Fibroblast of lung (primary cell): ENCODE data around the gene CFP.

ENCODE experiments used
- EZH2 ChIP-seq: IDR thresholded peaks from 2 replicates; pipeline ENCODE4 v1.5.1; 2012; ENCODE audit warnings: low read length, control low read depth, mild to moderate bottlenecking; ENCODE audit errors: missing control alignments
- TF ChIP-seq, protein P1 (sequence below), 2 donors: IDR thresholded peaks in 1 of 2; conservative IDR thresholded peaks in 1 of 2; 1 replicate in 1 of 2; 2 replicates in 1 of 2; pipeline ENCODE4 v1.5.1; 2011 to 2012; ENCODE audit warnings: low read length in 2 of 2, control low read depth in 1 of 2, inconsistent platforms in 1 of 2, low read depth in 1 of 2, mild to moderate bottlenecking in 1 of 2

DNA sequence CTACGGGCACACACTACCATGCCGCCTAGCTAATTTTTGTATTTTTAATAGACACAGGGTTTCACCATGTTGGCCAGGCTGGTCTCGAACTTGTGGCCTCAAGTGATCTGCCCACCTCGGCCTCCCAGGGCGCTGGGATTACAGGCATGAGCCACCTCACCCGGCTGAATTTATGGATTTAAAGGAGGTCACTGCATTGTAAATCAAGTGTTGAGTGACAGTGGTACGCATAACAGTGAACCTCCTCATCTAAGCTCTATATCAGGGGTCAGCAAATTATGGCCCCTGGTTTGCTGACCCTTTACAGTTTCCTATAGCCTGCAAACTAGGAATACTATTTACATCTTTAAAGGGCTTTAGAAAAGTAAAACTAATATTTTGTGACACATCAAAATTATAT is 31.8 kb upstream of the CFP start:
- no peak for TF ChIP-seq EZH2
- TF ChIP-seq, protein P1, sequence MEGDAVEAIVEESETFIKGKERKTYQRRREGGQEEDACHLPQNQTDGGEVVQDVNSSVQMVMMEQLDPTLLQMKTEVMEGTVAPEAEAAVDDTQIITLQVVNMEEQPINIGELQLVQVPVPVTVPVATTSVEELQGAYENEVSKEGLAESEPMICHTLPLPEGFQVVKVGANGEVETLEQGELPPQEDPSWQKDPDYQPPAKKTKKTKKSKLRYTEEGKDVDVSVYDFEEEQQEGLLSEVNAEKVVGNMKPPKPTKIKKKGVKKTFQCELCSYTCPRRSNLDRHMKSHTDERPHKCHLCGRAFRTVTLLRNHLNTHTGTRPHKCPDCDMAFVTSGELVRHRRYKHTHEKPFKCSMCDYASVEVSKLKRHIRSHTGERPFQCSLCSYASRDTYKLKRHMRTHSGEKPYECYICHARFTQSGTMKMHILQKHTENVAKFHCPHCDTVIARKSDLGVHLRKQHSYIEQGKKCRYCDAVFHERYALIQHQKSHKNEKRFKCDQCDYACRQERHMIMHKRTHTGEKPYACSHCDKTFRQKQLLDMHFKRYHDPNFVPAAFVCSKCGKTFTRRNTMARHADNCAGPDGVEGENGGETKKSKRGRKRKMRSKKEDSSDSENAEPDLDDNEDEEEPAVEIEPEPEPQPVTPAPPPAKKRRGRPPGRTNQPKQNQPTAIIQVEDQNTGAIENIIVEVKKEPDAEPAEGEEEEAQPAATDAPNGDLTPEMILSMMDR (conservative IDR thresholded peaks at IDR 0.05 in 1 of 2, IDR thresholded peaks at IDR 0.05 in 1 of 2; ENCODE audit: low read depth in 1 of 2, low read length in 2 of 2): no peak
